NCI-H82 (cell line): ENCODE results near the gene CRHR2.

ENCODE experiments used
- DNase-seq: peaks from one replicate; lab custom pipeline; 2025; lab: John Stamatoyannopoulos, UW

The CRHR2 gene

DNA sequence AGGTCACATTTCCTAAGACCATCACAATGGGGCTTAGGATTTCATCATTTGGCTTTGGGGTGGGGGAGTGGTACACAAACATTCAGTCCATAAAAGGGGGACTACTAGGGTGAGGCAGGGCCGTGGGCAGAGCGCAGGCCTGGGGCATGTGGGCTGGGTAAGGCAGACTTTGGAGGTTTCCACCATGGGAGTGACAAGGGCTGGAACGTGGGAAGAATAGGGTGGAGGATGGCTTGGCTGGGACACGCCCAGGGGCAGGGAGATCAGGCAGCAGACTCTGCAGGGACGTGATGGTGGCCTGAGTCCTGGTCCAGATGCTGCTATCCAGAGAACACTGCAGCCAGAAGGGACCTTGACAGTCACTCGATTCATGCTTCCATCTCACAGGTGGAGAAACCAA is 24.7 kb upstream of the CRHR2 start:
- DNase-seq: no peak

DNA sequence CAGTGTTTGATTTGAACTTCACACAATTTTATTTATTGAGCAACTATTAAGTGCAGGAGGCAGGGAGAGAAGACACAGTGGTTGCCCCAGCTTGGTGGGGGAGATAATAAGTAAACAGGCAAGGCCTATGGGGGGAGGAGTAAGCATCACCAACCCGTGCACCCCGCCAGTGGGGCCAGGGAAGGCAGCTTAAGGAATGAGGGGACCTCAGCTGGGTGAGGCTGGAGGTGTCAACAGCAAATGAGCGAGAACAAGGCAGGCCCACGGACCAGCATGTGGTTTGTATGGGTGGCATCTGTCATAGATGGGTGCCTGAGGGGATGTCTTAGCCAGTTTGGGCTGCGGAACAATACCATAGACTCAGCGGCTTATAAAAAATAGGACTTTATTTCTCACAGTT is 24.1 kb upstream of the CRHR2 start:
- DNase-seq: no peak

DNA sequence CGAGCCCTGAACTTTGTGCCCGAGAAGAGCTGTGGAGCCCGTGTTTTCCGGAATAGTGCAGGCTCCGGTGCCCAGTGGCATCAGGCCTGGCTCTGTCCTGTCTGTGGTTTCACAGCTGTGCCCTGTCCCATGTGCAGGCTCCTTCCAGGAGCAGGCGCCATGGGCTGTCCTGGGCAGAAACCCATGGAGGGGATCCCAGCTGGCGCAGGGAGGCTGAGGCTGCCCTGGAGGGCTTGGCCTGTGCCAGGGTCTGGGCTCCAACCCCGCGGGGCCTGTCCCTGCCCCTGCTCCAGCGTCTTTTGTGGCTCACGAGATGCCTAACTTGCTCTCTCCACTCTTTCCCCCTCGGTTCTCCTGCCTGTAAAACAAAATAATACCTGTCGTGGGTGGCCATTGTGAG is 23.3 kb upstream of the CRHR2 start:
- no peak for DNase-seq

DNA sequence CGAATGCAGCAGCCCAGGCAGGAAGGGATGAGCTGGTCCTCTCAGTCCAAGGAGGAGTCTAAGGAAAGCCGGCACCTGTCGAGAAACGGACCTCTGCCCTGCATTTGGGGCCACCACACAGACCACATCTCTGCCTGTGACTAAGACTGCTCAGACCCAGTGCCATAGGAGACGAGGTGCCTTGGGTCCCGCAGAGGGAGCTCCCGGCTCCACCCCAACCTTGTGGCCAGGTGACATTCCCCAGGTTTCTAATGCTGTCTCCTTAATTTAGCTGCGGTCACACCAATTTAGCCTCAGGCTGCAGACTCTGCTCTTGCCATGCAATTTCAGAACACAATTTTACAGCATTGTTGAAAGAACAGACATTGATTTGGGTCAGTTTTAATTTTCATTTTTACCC is 22.8 kb upstream of the CRHR2 start:
- DNase-seq: no peak

DNA sequence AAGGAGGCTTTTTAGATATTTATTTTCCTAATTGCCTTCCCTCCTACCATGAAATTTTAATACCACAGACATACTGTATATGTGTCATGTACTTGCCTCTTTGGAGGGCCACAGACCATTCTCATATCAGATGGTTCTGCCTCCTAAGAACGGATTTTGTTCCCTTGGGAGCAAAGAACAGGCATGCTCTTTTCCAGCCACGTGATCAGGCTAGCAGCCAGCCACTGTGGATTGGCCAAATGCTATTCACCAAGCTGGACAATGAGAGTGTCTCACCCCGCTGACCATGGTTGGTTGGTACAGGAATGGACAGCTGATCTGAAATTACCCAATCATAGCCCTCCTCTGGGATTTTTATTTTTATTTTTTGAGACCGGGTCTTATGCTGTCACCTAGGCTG is 21.5 kb upstream of the CRHR2 start:
- DNase-seq: peak; percentile 23

DNA sequence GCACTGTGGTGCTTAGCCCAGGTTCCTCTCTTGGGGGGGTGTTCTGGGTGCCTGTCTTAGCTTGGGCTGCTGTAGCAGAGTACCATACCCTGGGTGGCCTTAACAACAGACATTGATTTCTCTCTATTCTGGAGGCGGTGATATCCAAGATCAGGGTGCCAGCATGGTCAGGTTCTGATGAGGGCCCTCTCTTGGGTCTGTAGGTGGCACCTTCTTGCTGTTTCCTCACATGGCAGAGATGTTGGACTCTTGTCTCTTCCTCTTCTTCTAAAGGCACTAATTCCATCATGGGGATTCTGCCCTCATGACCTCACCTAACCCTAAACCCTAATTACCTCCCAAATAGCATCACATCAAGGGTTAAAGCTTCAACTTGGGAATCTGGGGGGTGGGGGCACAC is 19.9 kb upstream of the CRHR2 start:
- peak; percentile 41 for DNase-seq

DNA sequence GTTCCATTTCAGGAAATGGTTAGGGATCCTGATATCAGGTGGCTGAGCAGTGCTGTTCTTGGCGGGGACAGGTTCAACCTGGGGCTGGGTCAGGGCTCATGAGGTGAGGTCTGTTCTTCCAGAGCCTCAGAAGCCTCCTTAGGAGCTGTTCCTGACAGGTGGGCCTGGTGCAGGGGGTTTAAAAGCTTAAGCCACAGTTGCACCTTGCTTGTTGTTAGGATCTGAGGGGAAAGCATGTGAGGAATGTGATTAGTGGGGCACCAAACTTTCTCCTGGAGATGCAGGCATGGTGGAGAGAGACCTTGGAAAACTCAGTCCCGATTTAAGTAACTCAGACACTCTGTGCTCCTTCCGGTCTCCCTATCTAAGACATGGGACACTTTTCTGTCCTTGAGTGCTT is 18.7 kb upstream of the CRHR2 start:
- DNase-seq: no peak

DNA sequence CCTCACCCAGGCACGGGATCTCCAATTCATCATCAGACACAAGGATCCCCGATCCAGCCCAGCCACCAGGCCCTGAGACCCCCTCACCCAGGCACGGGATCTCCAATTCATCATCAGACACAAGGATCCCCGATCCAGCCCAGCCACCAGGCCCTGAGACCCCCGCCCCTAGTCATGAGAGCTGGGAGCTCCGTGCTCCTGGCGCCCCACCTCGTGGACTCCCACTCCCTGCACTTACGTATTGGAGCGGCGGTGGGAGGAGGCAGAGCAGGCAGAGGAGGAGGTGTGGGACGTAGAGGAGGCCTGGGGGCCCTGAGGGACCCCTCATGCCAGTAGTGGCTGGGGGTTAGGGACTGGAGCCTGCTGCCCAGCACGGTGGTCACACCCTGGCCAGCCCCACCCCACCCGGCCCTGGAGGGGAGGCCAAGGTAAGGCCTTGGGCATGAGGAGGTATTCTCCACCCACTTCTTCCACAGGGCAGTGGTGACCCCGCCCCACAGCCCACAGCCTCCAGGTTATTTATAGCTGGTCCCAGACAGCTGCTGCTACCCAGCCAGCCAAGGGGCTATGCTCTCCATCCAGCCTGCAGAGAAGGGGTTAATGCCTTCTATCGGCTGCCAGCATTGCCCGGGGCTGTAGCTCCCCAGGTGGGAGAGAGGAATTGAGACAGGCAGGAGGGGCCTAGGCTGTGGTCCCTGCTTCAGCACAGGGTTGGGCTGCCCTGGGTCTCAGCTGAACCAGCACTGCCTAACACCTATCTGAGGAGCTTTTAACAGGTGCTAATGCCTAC is 17.6 kb upstream of the CRHR2 start:
- peak; percentile 10 for DNase-seq

DNA sequence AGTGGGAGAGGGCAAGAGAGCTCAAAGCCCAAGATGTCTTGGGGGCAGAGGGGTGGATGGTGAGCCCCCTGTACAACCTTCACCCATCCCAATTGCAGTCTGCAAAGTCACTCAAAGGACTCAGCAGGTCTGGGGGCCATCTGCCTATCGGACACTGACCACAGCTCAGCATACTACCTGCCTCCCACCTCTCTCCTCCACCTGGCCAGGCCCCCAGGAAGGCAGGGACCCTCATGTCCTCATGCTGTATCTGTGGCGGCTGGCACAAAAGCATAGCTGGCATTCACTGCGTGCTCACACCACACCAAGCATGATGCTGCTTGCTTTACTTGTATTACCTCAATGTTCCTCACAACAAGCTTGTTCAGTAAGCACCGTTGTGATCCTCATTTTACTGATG is 16.2 kb upstream of the CRHR2 start:
- no peak for DNase-seq

DNA sequence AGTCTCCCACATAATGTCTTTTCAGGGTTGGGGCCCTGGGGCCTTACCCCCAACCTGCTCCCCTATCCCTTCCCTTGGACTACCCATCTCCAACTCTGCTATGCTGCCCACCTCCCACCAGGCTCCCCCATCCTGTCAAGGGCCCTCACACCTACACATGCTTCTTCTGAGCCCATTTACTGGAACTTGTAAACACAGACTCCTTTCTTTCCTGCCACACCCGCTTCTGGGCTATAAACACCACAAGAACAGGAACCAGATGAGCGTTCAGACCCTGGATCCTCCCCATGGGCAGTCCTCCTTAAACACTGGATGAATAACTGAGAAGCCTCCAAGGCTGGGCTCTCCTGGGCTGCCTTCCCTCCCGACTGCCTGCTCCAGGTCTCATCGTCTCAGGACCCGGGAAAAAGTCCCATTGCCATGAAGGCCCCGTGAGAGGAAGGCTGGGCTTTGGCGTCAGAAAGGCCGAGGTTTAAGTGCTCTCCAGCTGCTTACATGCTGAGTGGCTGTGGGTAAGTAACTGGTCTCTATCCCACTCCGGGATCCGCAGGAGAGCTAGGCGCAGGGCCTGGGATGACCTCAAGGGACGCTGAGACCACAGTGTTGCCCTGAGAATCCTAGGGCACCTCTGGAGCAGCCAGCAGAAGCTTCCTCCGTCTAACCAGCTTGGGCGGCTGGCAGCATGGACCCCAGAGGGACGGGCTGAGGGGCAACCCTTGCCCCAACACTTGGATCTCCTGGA is 15.6 kb upstream of the CRHR2 start:
- DNase-seq: no peak

DNA sequence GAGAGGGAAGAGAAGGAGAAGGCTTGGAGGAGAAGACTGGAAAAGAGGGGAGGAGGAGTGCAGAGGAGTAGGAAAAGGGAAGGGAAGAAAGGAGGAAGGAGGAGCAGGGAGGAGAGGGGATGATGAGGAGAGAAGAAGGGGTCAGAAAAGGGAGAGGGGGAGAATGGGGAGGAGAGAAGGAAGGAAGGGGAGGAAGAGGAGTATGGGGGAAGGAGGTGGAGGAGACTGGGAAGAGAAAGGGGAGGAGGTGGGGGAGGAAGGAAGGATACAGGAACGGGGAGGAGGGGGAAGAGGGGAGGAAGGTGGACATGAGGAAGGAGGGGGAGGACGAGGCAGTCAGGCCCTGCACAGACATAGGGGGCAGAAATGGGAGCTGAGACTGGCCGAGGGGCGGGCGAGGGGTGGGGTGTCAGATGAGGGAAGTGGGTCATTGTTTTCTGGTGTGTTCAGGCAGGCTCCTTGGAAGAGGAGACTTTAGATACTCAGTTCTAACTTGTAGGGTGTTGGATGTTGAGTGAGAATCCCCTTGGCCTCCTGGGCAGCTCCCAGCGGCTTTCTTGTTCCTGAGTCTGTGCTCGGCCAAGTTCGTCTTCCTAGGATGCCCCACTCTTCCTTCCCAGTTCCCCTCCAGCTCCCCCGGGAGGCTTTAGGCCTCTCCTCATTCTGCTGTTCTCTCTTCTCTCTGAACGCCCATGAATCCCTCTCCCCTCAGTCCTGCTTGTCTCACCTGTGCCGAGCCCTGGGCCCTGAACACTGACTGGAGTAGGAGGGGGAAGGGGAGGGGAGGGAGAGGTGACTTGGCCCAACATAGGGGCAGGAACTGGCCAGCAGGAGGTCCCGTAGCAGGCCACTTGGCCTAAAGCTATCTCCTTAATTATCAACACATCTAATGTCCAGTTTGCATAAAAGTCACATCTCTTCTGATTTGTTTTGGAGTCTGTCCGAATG is 12.8 kb upstream of the CRHR2 start:
- DNase-seq: no peak

DNA sequence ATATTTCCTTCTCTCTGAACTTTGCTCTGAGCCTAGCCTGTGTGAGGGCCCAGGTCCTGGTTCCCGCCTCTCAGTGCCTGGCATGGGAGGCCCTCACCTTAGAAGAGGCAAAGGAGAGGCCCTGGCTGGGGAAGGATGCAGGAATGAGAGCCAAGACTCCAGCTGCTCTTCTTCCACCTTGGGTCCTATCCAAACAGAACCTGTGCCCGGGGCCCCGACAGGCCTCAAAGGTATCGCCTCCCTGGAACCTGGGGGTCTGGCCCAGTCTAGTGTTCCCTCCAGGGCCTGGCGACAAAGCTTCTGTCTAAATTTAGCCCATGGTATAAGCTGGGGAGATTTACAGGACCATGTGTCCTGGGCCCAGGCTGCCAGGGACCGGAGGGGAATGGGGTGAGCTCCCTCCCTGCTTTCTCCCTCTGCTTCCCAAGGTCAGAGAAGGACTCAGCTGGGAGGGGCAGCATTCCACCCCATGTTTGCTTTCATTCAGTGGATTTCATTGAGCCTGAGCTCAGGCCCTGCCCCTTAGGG is 12.0 kb upstream of the CRHR2 start:
- peak; percentile 19 for DNase-seq

DNA sequence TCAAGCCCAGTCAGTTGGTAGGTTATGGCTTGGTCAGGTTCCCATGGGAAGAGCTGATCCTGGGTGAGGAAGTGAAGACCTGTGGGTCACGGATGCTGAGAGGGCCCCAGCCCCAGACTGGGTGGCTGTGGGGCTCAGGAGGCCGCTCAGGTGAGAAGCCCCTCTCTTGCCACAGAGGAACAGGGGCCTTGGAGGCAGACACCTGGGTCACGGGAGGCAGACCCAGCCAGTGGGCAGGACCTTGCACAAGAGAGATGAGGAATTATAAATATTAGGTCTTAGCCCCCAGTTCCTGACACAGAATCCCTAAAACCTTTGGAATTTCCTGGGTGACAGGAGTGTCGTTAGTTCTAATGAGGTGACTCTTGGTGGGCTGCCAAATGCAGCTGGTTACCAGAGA is 10.6 kb upstream of the CRHR2 start:
- DNase-seq: no peak

DNA sequence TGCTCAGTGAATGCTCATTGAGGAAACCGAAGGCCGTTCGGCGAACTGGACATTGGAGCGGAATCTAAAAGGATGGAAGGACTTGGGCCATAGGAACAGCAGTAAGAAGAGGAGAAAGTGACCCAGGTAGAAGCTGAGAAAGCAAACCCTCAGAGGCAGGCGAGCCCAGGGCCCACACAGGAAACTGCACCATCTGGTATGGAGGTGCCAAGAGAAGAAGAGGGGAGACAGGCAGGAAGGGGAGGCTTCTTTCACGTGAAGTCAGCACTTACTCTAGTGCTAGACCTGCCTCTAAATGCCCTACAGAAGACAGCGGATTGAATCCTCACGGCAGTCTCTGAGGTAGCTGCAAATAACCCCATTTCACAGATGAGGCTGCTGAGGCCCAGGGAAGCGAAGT is 10.2 kb upstream of the CRHR2 start:
- no peak for DNase-seq

DNA sequence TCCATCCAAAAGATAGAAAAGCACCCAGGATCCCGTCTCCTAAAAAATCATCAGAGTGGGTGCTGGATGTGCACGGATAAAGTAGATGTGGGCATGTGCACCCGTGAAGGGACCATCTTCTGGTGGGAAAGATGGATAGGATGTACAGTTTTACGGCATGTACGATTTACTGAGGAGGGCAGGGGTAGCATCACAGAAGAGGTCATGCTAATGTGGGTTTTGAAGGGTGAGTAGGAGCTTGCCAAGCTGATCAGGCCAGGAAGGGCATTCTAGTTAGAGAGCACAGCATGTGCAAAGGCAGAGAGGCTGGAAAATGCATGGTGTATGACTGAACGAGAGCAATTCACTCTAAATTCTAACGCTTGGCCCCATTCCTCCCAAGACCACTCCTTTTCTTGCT is 7.8 kb upstream of the CRHR2 start:
- DNase-seq: no peak

DNA sequence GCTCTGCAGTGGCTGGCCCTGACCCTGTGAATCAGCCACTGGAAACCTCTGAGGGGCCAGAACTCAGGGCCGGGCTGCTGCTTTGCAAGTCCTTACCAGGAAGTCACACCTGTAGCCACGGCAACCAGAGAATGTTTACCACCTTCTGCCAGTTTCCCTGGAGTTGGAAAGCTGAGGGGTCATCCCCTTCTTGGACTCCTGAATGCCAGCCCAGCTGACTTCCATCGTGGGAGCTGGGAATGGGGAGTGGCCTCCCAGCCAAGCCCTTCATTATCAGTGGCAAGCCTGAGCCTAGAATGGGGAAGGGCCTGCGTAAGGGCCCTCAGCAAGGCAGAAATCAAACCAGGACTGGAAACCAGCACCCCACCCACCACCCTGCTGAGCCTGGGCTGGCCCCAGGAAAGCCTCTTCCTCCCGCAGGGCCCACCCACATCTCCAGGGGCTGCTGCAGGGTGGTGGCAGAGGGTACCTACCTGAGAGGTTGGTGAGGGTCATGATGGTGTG is 6.5 kb upstream of the CRHR2 start:
- DNase-seq: no peak

DNA sequence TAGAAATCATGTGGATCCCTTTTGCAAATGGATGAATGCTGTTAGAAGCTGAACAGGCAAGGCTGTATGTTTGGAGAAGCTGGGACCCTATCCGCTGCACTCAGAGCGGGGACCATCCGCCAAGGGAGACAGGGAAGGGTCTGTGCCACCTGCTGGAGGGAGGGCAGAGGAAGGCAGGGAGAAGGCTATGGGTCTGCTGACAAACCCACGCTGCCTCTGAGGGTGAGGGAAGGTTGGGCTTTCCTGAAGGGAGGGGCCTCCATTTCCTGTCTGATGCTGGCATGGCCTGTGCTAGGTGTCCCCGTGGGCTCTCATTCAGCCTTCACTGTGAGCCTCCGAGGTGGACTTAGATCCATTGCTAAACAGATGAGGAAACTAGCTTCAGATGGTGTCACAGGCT is 5.3 kb upstream of the CRHR2 start:
- no peak for DNase-seq

DNA sequence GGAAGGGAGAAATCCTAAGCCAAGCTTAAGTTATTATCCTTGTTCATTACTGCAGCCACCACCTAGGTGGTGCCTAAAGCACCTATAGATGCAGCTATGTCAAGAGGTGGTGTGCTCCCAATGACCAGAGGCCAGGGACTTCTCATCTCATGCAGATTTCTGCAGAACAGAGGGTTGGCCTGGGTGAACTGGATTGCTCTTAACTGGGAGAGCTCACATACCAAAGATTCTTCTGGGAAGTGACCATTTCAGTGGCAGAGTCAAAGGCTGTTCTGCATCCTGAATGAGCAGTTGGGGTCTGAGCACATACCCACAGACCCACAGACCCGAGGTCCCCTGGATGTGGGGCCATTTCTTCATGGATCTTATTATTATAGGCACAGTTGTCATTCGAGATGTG is 2.1 kb upstream of the CRHR2 start:
- DNase-seq: peak; percentile 38

DNA sequence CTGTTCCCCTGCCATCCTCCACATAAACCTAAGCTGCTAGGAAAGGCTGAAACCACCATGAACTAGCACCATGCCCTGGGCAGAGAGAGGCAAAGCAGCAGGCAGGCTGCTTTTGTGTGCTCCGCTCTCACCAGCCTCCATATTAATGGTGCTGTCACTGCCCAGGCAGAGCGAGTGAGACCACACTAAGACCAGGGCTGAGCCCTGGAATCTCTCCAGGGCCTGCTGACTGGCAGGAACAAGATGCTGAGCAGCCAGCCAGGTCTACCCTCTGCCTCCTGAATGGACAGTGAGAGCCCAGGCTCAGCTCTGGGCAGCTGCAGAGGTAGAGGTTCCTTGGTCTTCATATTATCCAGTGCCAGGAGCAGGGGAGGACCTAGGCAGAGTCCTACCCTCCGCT is 1.6 kb upstream of the CRHR2 start:
- peak; percentile 16 for DNase-seq

DNA sequence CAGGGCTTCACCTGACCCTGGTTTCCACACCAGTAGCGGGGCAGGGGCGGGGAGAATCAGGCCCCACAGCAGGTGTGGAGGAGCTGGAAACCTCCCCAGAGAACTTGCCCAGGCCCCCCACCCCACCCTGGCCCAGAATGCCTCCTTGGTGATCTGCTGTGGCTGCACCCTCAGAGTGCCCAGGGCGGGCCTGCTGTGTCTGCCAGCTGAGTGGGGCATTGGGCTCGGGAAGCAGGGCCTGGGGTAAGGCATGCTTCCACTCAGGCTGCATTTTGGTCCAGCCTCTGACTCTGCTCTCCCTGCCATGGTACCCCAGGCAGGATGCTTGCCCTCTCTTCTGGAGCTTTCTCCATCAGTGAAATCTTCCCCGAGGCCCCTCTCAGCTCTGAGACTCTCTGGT is 1.1 kb upstream of the CRHR2 start:
- no peak for DNase-seq

DNA sequence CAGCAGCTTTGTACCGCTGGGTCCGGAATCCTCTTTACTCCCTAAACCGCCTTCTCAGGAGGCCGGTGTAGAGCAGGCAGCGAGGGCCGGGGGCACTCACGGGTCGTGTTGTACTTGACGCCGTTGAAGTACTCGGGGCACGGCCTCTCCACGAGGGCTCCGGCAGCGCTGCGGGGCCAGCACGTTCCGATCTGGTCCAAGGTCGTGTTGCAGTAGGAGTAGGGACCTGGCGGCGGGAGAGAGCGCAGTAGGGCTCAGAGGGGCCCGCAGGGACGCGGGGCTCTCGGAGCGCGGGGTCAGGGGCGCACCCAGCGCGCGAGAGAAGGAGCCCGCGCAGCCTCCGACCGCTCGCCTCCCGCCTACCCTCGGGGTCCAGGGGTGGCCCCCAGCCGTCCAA is 443 bp downstream of the CRHR2 start:
- DNase-seq: peak; percentile 55

DNA sequence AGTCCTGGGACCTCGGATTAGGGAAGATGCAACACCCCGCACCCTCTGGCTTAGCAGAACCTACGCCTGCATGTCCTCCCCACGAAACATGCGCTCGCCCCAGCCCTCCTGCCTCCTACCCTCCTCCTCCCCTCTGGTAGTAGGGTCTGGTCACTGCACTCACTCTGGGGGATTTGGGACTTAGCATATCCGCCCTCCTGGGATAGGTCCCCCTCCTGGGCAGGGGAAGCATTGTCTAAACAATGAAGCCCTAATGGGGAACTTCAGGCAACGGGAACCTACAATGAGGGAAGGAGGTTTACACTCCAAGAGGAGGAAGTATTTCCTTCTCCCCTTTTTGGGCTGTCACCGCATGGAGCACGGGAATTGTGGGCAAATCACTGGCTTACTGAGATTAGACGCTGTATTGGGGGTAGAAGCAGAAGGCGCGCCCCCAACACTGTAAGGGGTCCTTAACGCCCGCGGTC is 892 bp downstream of the CRHR2 start:
- peak; percentile 63 for DNase-seq
